ENCODE results near the gene PTPRM.
A peak's percentile ranks its signal among the peaks of the same experiment; 100 is the strongest.

PTPRM gene

GRCh38 chr18:7919565-7919964 is 352.4 kb downstream of the PTPRM start:
- TF ChIP-seq ISL1 (CRISPR knock-in tag; IDR thresholded peaks at IDR 0.05) (no peak), PATZ1 (CRISPR knock-in tag; IDR thresholded peaks at IDR 0.05; ENCODE audit: borderline replicate concordance) (no peak)
- ATAC-seq: no peak

GRCh38 chr18:7921938-7922587 is 354.9 kb downstream of the PTPRM start:
- no peak for TF ChIP-seq ZFP30 (CRISPR knock-in tag; IDR thresholded peaks at IDR 0.05)
- TF ChIP-seq SNAI2 (CRISPR knock-in tag; IDR thresholded peaks at IDR 0.05): no peak
- TF ChIP-seq ARNTL (CRISPR knock-in tag; IDR thresholded peaks at IDR 0.05; ENCODE audit: borderline replicate concordance, low read depth): no peak
- peak; percentile 46 for ATAC-seq

- TF ChIP-seq RARB (CRISPR knock-in tag; IDR thresholded peaks at IDR 0.05): no peak
- TF ChIP-seq CREB5 (CRISPR knock-in tag; IDR thresholded peaks at IDR 0.05; ENCODE audit: low read depth): no peak
- no peak for TF ChIP-seq BACH2 (CRISPR knock-in tag; IDR thresholded peaks at IDR 0.05; ENCODE audit: borderline replicate concordance)
- no peak for TF ChIP-seq ZNF565 (CRISPR knock-in tag; conservative IDR thresholded peaks at IDR 0.05; ENCODE audit: low read depth)
- no peak for TF ChIP-seq CSDC2 (CRISPR knock-in tag; IDR thresholded peaks at IDR 0.05)
- TF ChIP-seq ARNTL (CRISPR knock-in tag; IDR thresholded peaks at IDR 0.05; ENCODE audit: borderline replicate concordance, low read depth): no peak
- TF ChIP-seq ZC3H10 (CRISPR knock-in tag; IDR thresholded peaks at IDR 0.05): no peak
- no peak for TF ChIP-seq TOX (CRISPR knock-in tag; IDR thresholded peaks at IDR 0.05; ENCODE audit: borderline replicate concordance)
- no peak for TF ChIP-seq OSR1 (CRISPR knock-in tag; IDR thresholded peaks at IDR 0.05)
- no peak for TF ChIP-seq ESRRG (CRISPR knock-in tag; IDR thresholded peaks at IDR 0.05)
- TF ChIP-seq PATZ1 (CRISPR knock-in tag; IDR thresholded peaks at IDR 0.05; ENCODE audit: borderline replicate concordance): no peak
- no peak for TF ChIP-seq ZNF70 (CRISPR knock-in tag; IDR thresholded peaks at IDR 0.05)
- no peak for TF ChIP-seq POU6F1 (CRISPR knock-in tag; IDR thresholded peaks at IDR 0.05; ENCODE audit: borderline replicate concordance, low read depth)
- no peak for TF ChIP-seq ISL1 (CRISPR knock-in tag; IDR thresholded peaks at IDR 0.05)
- no peak for TF ChIP-seq GLIS3 (CRISPR knock-in tag; IDR thresholded peaks at IDR 0.05)
- no peak for TF ChIP-seq TSHZ2 (CRISPR knock-in tag; IDR thresholded peaks at IDR 0.05)
- no peak for ATAC-seq
Measured at GRCh38 chr18:7923105-7923504, 356.0 kb downstream of the PTPRM start.

- TF ChIP-seq ZNF8 (CRISPR knock-in tag; IDR thresholded peaks at IDR 0.05): no peak
- TF ChIP-seq ISL1 (CRISPR knock-in tag; IDR thresholded peaks at IDR 0.05): no peak
- TF ChIP-seq BACH2 (CRISPR knock-in tag; IDR thresholded peaks at IDR 0.05; ENCODE audit: borderline replicate concordance): no peak
- TF ChIP-seq CREB5 (CRISPR knock-in tag; IDR thresholded peaks at IDR 0.05; ENCODE audit: low read depth): no peak
- no peak for TF ChIP-seq ESRRG (CRISPR knock-in tag; IDR thresholded peaks at IDR 0.05)
Measured at GRCh38 chr18:7924616-7925015, 357.5 kb downstream of the PTPRM start.

More at GRCh38 chr18:7924616-7925015, 357.5 kb downstream of the PTPRM start:
- ATAC-seq: no peak

All from SK-N-SH treated with all-trans-retinoic acid at 6 μM for 48 hours (cell line).